NCI-H460 (cell line): ENCODE measurements around the gene NPHS1. TPM values are rescaled to one million over a fixed set of nuclear protein-coding genes. Genes with fewer than 3 reads are reported as not detected.

Experiments
- DNase-seq: peaks from one replicate; pipeline ENCODE4 v3.0.0-alpha.2; 2016; ENCODE audit warnings: low read depth; ENCODE audit errors: extremely low read depth
- small RNA-seq, 2 experiments: library from RNA; depleted of rRNA; stranded (forward); fragments of <200 nt; gene quantifications; one replicate each; pipeline ENCODE3, GENCODE V24; 2014
- total RNA-seq: library from RNA; depleted of rRNA; stranded (reverse); fragments of >200 nt; shearing (Covaris generic); gene quantifications from 2 replicates; pipeline ENCODE4 v1.2.3, GENCODE V29; 2014; rRNA removed

Gene NPHS1
- total RNA-seq, 1 experiment from 2014 or later: not detected

DNA sequence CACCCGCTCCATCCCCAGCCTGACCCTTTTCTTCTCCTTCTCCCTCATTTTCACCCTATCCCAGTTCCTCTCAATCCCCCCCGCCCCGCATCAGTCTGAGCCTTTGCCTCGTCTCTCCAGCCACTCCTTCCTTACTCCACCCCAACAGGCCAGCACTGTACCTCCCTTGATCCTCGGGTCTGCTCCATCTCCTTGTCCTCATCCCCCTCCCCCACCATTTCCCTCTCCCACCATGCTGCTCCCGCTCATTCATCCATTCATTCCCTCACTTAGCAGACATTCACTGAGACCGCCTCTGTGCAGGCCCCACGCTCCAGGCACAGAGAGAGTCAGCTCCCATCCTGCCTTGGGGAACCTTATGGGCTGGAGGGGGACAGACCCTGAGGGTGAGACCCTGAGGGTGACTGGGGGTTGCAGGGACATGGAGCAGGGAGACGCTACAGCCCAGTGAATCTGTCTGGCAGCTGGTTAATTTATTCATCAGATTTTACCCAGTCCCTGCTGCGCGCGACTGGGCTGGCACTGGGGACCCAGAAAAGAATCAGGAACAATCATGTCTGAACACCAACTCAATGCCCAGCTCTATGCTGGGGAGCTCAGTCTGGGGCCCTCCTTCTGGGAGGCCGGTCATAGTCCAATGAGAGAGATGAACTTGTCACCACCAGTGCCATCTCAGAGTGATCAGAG, 76.1 kb downstream of the NPHS1 start:
- DNase-seq: no peak

Small RNA genes lying within 50 kb of the gene (small RNA-seq; reads per million reads assigned to genes)
- 0 reads per million in 2 experiments for gene RN7SL402P

Other genes starting within 250 kb of the NPHS1 start
- 8.6 and 9.9 TPM in 2 replicates for gene HAUS5, start 239.8 kb downstream of the NPHS1 start, total RNA-seq
- 72.5 and 80.0 TPM in 2 replicates for gene RBM42, start 223.5 kb downstream of the NPHS1 start, total RNA-seq
- gene ETV2, start 210.8 kb downstream of the NPHS1 start, total RNA-seq: 0.30 TPM in 1 of 2 replicates, not detected in the other
- 297 and 343 TPM in 2 replicates for gene COX6B1, start 204.2 kb downstream of the NPHS1 start, total RNA-seq
- gene UPK1A, start 186.0 kb downstream of the NPHS1 start, total RNA-seq: 0.25 TPM in 1 of 2 replicates, not detected in the other
- gene ZBTB32, start 147.9 kb downstream of the NPHS1 start, total RNA-seq: not detected in 2 replicates
- gene KMT2B, start 134.5 kb downstream of the NPHS1 start, total RNA-seq: 7.7 and 9.4 TPM in 2 replicates
- gene IGFLR1, start 110.1 kb downstream of the NPHS1 start, total RNA-seq: 0.49 and 1.6 TPM in 2 replicates
- gene U2AF1L4, start 107.1 kb downstream of the NPHS1 start, total RNA-seq: 21.0 and 21.8 TPM in 2 replicates
- gene PSENEN, start 106.9 kb downstream of the NPHS1 start, total RNA-seq: 63.8 and 70.6 TPM in 2 replicates
- 7.0 and 8.4 TPM in 2 replicates for gene LIN37, start 103.9 kb downstream of the NPHS1 start, total RNA-seq
- gene HSPB6, start 95.5 kb downstream of the NPHS1 start, total RNA-seq: 3.7 and 6.7 TPM in 2 replicates
- 7.4 and 8.0 TPM in 2 replicates for gene PROSER3, start 94.3 kb downstream of the NPHS1 start, total RNA-seq
- 3.1 and 3.5 TPM in 2 replicates for gene ARHGAP33, start 76.9 kb downstream of the NPHS1 start, total RNA-seq
- gene PRODH2, start 39.7 kb downstream of the NPHS1 start, total RNA-seq: not detected in 2 replicates
- 0.12 and 0.32 TPM in 2 replicates for gene KIRREL2, start 4.4 kb upstream of the NPHS1 start, total RNA-seq
- 12.2 and 19.5 TPM in 2 replicates for gene APLP1, start 16.1 kb upstream of the NPHS1 start, total RNA-seq
- gene NFKBID, start 48.0 kb upstream of the NPHS1 start, total RNA-seq: 4.3 and 5.1 TPM in 2 replicates
- not detected in 2 replicates for gene HCST, start 50.0 kb upstream of the NPHS1 start, total RNA-seq
- 0.64 TPM in 1 of 2 replicates, not detected in the other for gene TYROBP, start 55.8 kb upstream of the NPHS1 start, total RNA-seq
- gene LRFN3, start 83.9 kb upstream of the NPHS1 start, total RNA-seq: 3.5 and 6.1 TPM in 2 replicates
- gene SDHAF1, start 142.7 kb upstream of the NPHS1 start, total RNA-seq: 19.8 and 26.1 TPM in 2 replicates
- gene SYNE4, start 156.3 kb upstream of the NPHS1 start, total RNA-seq: 0.22 and 0.26 TPM in 2 replicates
- 21.1 and 25.6 TPM in 2 replicates for gene ALKBH6, start 161.7 kb upstream of the NPHS1 start, total RNA-seq
- gene CLIP3, start 180.4 kb upstream of the NPHS1 start, total RNA-seq: 0.27 and 0.35 TPM in 2 replicates
- 2.9 and 3.0 TPM in 2 replicates for gene THAP8, start 201.8 kb upstream of the NPHS1 start, total RNA-seq
- 12.3 and 13.7 TPM in 2 replicates for gene WDR62, start 202.4 kb upstream of the NPHS1 start, total RNA-seq